Keratinocyte (primary cell): ENCODE results near the gene DNAH10.

Source experiments
- EZH2 ChIP-seq: IDR thresholded peaks from one replicate; pipeline ENCODE4 v1.6.1; 2012; ENCODE audit warnings: inconsistent platforms, mild to moderate bottlenecking, low read length, moderate library complexity
- TF ChIP-seq, protein P1 (sequence below), 3 experiments: IDR thresholded peaks in 1 of 3; conservative IDR thresholded peaks in 1 of 3; optimal IDR thresholded peaks in 1 of 3; 2 replicates in 2 of 3; 3 replicates in 1 of 3; pipeline versions ENCODE3 to v1.5.1; 2011; ENCODE audit warnings: low read length in 3 of 3, mild to moderate bottlenecking in 3 of 3, moderate library complexity in 2 of 3, control low read depth in 1 of 3, inconsistent platforms in 1 of 3; ENCODE audit not compliant: insufficient read depth in 2 of 3; ENCODE audit errors: extremely low read depth in 1 of 3

DNA sequence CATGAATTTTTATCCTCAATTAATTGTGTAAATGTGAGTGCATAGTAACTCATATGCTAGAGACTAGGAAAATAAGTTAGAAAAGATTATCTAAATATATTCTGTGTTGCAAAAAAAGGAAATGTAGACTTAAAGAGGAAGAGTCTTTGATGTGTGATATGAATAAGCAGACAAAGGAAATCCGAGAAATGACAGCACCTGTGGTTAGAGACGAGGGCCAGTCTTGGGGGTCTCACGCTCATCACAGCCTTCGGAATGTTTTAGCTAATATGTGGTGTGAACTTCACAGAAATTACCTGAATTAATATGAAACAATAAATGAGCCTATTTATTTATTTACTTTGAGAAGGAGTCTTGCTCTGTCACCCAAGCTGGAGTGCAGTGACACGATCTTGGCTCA is 38.3 kb upstream of the DNAH10 start:
- TF ChIP-seq, protein P1, sequence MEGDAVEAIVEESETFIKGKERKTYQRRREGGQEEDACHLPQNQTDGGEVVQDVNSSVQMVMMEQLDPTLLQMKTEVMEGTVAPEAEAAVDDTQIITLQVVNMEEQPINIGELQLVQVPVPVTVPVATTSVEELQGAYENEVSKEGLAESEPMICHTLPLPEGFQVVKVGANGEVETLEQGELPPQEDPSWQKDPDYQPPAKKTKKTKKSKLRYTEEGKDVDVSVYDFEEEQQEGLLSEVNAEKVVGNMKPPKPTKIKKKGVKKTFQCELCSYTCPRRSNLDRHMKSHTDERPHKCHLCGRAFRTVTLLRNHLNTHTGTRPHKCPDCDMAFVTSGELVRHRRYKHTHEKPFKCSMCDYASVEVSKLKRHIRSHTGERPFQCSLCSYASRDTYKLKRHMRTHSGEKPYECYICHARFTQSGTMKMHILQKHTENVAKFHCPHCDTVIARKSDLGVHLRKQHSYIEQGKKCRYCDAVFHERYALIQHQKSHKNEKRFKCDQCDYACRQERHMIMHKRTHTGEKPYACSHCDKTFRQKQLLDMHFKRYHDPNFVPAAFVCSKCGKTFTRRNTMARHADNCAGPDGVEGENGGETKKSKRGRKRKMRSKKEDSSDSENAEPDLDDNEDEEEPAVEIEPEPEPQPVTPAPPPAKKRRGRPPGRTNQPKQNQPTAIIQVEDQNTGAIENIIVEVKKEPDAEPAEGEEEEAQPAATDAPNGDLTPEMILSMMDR (optimal IDR thresholded peaks at IDR 0.05 in 1 of 3, IDR thresholded peaks at IDR 0.05 in 1 of 3, conservative IDR thresholded peaks at IDR 0.05 in 1 of 3; ENCODE audit: extremely low read depth in 1 of 3, insufficient read depth in 2 of 3, low read length in 3 of 3) = no peak
- TF ChIP-seq EZH2 = no peak
